H9 (cell line): ENCODE data around the gene CADPS. TPM values are rescaled to one million over a fixed set of nuclear protein-coding genes. Genes with fewer than 3 reads are reported as not detected.

Experiments used
- DNase-seq: peaks from one replicate; pipeline ENCODE4 v3.0.0-alpha.2; 2017
- H2AFZ ChIP-seq: one replicate; pipeline ENCODE4 v1.6.1; 2013; ENCODE audit warnings: mild to moderate bottlenecking, low read length, control low read depth, moderate library complexity
- H2AK5ac ChIP-seq: 2 replicates; pipeline ENCODE4 v1.6.1; 2013; ENCODE audit warnings: low read length, control low read depth, mixed read lengths; ENCODE audit not compliant: insufficient read length
- H2BK120ac ChIP-seq: one replicate; pipeline ENCODE4 v1.6.1; 2013; ENCODE audit warnings: low read depth, mild to moderate bottlenecking, low read length, control low read depth, inconsistent platforms; ENCODE audit not compliant: poor library complexity, severe bottlenecking
- H2BK12ac ChIP-seq: 2 replicates; pipeline ENCODE4 v1.6.1; 2013; ENCODE audit warnings: low read length, control low read depth, mixed read lengths, low read depth; ENCODE audit not compliant: insufficient read length
- H2BK15ac ChIP-seq: 2 replicates; pipeline ENCODE4 v1.6.1; 2013; ENCODE audit warnings: low read depth, low read length, control low read depth
- H2BK20ac ChIP-seq: one replicate; pipeline ENCODE4 v1.6.1; 2013; ENCODE audit warnings: low read depth, mild to moderate bottlenecking, low read length, control low read depth, inconsistent platforms; ENCODE audit not compliant: poor library complexity, severe bottlenecking
- H2BK5ac ChIP-seq: 2 replicates; pipeline ENCODE4 v1.6.1; 2013; ENCODE audit warnings: low read length, control low read depth, mixed read lengths; ENCODE audit not compliant: insufficient read length
- H3K14ac ChIP-seq: 2 replicates; pipeline ENCODE4 v1.6.1; 2013; ENCODE audit warnings: low read length, control low read depth; ENCODE audit not compliant: insufficient read depth
- H3K18ac ChIP-seq: 2 replicates; pipeline ENCODE4 v1.6.1; 2013; ENCODE audit warnings: low read depth, mild to moderate bottlenecking, mixed read lengths, low read length, control low read depth; ENCODE audit not compliant: insufficient read length
- H3K23ac ChIP-seq: 2 replicates; pipeline ENCODE4 v1.6.1; 2013; ENCODE audit warnings: low read length, control low read depth, mixed read lengths, low read depth; ENCODE audit not compliant: insufficient read length
- H3K23me2 ChIP-seq: 2 replicates; pipeline ENCODE4 v1.6.1; 2013; ENCODE audit warnings: low read depth, mild to moderate bottlenecking, mixed read lengths, low read length, control low read depth; ENCODE audit not compliant: insufficient read length, poor library complexity, severe bottlenecking
- H3K27ac ChIP-seq: 2 replicates; pipeline ENCODE4 v1.5.1; 2013; ENCODE audit warnings: low read length, control low read depth, mixed read lengths, low read depth; ENCODE audit not compliant: insufficient read length
- H3K27me3 ChIP-seq: 2 replicates; pipeline ENCODE4 v1.6.1; 2013; ENCODE audit warnings: low read length, control low read depth, inconsistent platforms; ENCODE audit not compliant: insufficient read depth
- H3K4ac ChIP-seq: 2 replicates; pipeline ENCODE4 v1.6.1; 2013; ENCODE audit warnings: low read depth, mild to moderate bottlenecking, control low read depth, inconsistent platforms, low read length, moderate library complexity
- H3K4me1 ChIP-seq: 2 replicates; pipeline ENCODE4 v1.6.1; 2013; ENCODE audit warnings: low read length, control low read depth, inconsistent platforms; ENCODE audit not compliant: insufficient read depth
- H3K4me2 ChIP-seq: 2 replicates; pipeline ENCODE4 v1.6.1; 2013; ENCODE audit warnings: low read length, control low read depth, mixed read lengths; ENCODE audit not compliant: insufficient read length, insufficient read depth
- H3K56ac ChIP-seq: 2 replicates; pipeline ENCODE4 v1.6.1; 2013; ENCODE audit warnings: low read depth, mild to moderate bottlenecking, mixed read lengths, low read length, control low read depth; ENCODE audit not compliant: insufficient read length
- H3K79me1 ChIP-seq: 2 replicates; pipeline ENCODE4 v1.6.1; 2013; ENCODE audit warnings: low read depth, mild to moderate bottlenecking, moderate library complexity, low read length, control low read depth, inconsistent platforms; ENCODE audit not compliant: insufficient read depth, poor library complexity, severe bottlenecking
- H3K79me2 ChIP-seq: 2 replicates; pipeline ENCODE4 v1.6.1; 2013; ENCODE audit warnings: low read length, control low read depth, inconsistent platforms; ENCODE audit not compliant: insufficient read depth
- H3K9ac ChIP-seq: 2 replicates; pipeline ENCODE4 v1.6.1; 2013; ENCODE audit warnings: low read length, control low read depth, mixed read lengths; ENCODE audit not compliant: insufficient read length; ENCODE audit errors: extremely low read depth
- H3K9me3 ChIP-seq: one replicate; pipeline ENCODE4 v1.6.1; 2013; ENCODE audit warnings: low read depth, low read length, inconsistent platforms; ENCODE audit not compliant: control insufficient read depth
- H3T11ph ChIP-seq: one replicate; pipeline ENCODE4 v1.6.1; 2013; ENCODE audit warnings: mild to moderate bottlenecking, low read length, control low read depth, inconsistent platforms
- H4K20me1 ChIP-seq: one replicate; pipeline ENCODE4 v1.6.1; 2013; ENCODE audit not compliant: control insufficient read depth, insufficient read length, insufficient read depth
- H4K5ac ChIP-seq: 2 replicates; pipeline ENCODE4 v1.6.1; 2013; ENCODE audit warnings: low read depth, mild to moderate bottlenecking, mixed read lengths, low read length, control low read depth; ENCODE audit not compliant: insufficient read length
- H4K8ac ChIP-seq: replicated peaks from 2 replicates; pipeline ENCODE4 v1.6.1; 2013; ENCODE audit warnings: low read length, control low read depth, mixed read lengths, low read depth; ENCODE audit not compliant: insufficient read length
- H4K91ac ChIP-seq: 2 replicates; pipeline ENCODE4 v1.6.1; 2013; ENCODE audit warnings: low read depth, mild to moderate bottlenecking, moderate library complexity, mixed read lengths, low read length, control low read depth; ENCODE audit not compliant: insufficient read length
- H3K27ac Mint-ChIP-seq, 3 experiments: 2 replicates in 2 of 3; 3 replicates in 1 of 3; pipeline ENCODE4 v1.8.0; 2020 to 2021; ENCODE audit warnings: mixed read lengths in 3 of 3, mild to moderate bottlenecking in 1 of 3, moderate library complexity in 1 of 3
- H3K27me3 Mint-ChIP-seq: 2 replicates; pipeline ENCODE4 v1.8.0; 2021; ENCODE audit warnings: low read depth, mild to moderate bottlenecking, moderate library complexity, mixed read lengths
- H3K36me3 Mint-ChIP-seq, 3 experiments: 2 replicates in 2 of 3; 3 replicates in 1 of 3; pipeline ENCODE4 v1.8.0; 2020 to 2021; ENCODE audit warnings: low read depth in 3 of 3, mixed read lengths in 3 of 3; ENCODE audit not compliant: insufficient read depth in 1 of 3
- H3K4me1 Mint-ChIP-seq, 2 experiments: 2 replicates each; pipeline ENCODE4 v1.8.0; 2020; ENCODE audit warnings: mixed read lengths in 2 of 2
- H3K4me3 Mint-ChIP-seq, 2 experiments: 2 replicates in 1 of 2; 3 replicates in 1 of 2; pipeline ENCODE4 v1.8.0; 2020 to 2021; ENCODE audit warnings: mild to moderate bottlenecking in 2 of 2, mixed read lengths in 2 of 2, moderate library complexity in 1 of 2
- H3K9me3 Mint-ChIP-seq, 2 experiments: 2 replicates in 1 of 2; 3 replicates in 1 of 2; pipeline ENCODE4 v1.8.0; 2020; ENCODE audit warnings: mild to moderate bottlenecking in 2 of 2, mixed read lengths in 2 of 2, moderate library complexity in 1 of 2
- CTCF ChIP-seq: fragments of 200-600 bp; sonication (generic); conservative IDR thresholded peaks from 3 replicates; pipeline ENCODE4 v1.8.0; 2021; ENCODE audit warnings: antibody characterized with exemption, mild to moderate bottlenecking
- WGBS: extraction: QIAGEN DNeasy Blood & Tissue Kit; methylation state at CpG from one replicate; pipeline ENCODE4 v1.1.7; 2013; ENCODE audit warnings: missing lambda C conversion rate, low lambda C conversion rate, mixed read lengths; ENCODE audit not compliant: insufficient read length; ENCODE audit errors: extremely low coverage; 5-methylcytosine and 5-hydroxymethylcytosine counted together
- total RNA-seq: library from RNA; stranded (reverse); gene quantifications from 2 replicates; pipeline ENCODE4 v1.2.1, GENCODE V29; 2021

Gene CADPS
- total RNA-seq, 1 experiment from 2014 or later: 6.6 TPM

- Histone ChIP-seq H2BK20ac (no peak overlapping the region), H3K4me2 (peak overlapping the region; percentile 51), H3K14ac (no peak overlapping the region), H3K4ac (no peak overlapping the region), H3K79me2 (no peaks in the 10 kb centered on the region), H2BK120ac (no peak overlapping the region), H3K18ac (no peak overlapping the region), H2BK5ac (no peak overlapping the region), H3K23ac (no peak overlapping the region), H4K20me1 (no peaks in the 10 kb centered on the region), H2BK15ac (no peak overlapping the region), H3K27me3 (no peaks in the 10 kb centered on the region), H3K56ac (no peak overlapping the region), H2AFZ (no peak overlapping the region), H3T11ph (no peak overlapping the region), H3K23me2 (no peaks in the 10 kb centered on the region), H3K4me1 (peaks cover 7% of the 10 kb centered on the region; the same call in 1 of the 2 replicates), H2BK12ac (no peak overlapping the region), H4K8ac (no peak overlapping the region), H2AK5ac (no peak overlapping the region), H3K27ac (no peak overlapping the region), H3K79me1 (no peaks in the 10 kb centered on the region), H3K9ac (no peak overlapping the region), H3K9me3 (no peaks in the 10 kb centered on the region), H4K91ac (no peak overlapping the region), H4K5ac (no peak overlapping the region)
- TF ChIP-seq CTCF: no peak
- Mint-ChIP-seq H3K27me3 (peaks cover 84% of the 10 kb centered on the region), H3K36me3 (peaks cover 0 to 4% (median 1%) of the 10 kb centered on the region in 3 experiments; a peak in 2 of 7 replicates), H3K4me3 (peak overlapping the region; percentile 34 to 83; a peak in 4 of 5 replicates), H3K4me1 (peaks cover 39 to 44% of the 10 kb centered on the region in 2 experiments), H3K27ac (peak overlapping the region; percentile 10 to 96 (median 89); a peak in 4 of 7 replicates), H3K9me3 (peaks cover 0 to 4% of the 10 kb centered on the region in 2 experiments; a peak in 1 of 5 replicates)
- DNase-seq: no peak
- WGBS: no CpG with 5 or more reads among the region's 3 CpGs
These were observed 459.1 kb downstream of the CADPS start for GRCh38 chr3:62416144-62416543.
